OCI-LY3 (cell line): Measurements from ENCODE around the gene SMIM10L2A.

Experiments used
- H2AFZ ChIP-seq: fragments of 200-600, 300-600 bp; shearing (Covaris generic); 2 replicates; pipeline ENCODE4 v1.6.0; 2014; ENCODE audit warnings: antibody characterized with exemption, low read depth, low read length
- H3K27ac ChIP-seq: fragments of 200-600, 300-600 bp; sonication (generic); 2 replicates; pipeline ENCODE4 v1.5.1; 2014; ENCODE audit warnings: mild to moderate bottlenecking, low read length, moderate library complexity, mixed read lengths
- H3K27me3 ChIP-seq: fragments of 200-600, 300-600 bp; sonication (generic); 2 replicates; pipeline ENCODE4 v1.6.1; 2014; ENCODE audit warnings: low read depth, low read length, mixed read lengths
- H3K36me3 ChIP-seq: fragments of 200-600, 300-600 bp; sonication (generic); replicated peaks from 2 replicates; pipeline ENCODE3; 2014; ENCODE audit warnings: low read depth, low read length, mixed read lengths
- H3K4me1 ChIP-seq: fragments of 300-600, 200-600 bp; sonication (generic); 2 replicates; pipeline ENCODE4 v1.6.1; 2014; ENCODE audit warnings: low read length, mixed read lengths
- H3K4me2 ChIP-seq: fragments of 200-600, 300-600 bp; sonication (generic); 2 replicates; pipeline ENCODE4 v1.6.1; 2014; ENCODE audit warnings: low read length, mixed read lengths
- H3K4me3 ChIP-seq: fragments of 300-600, 200-600 bp; sonication (generic); 2 replicates; pipeline ENCODE4 v1.5.1; 2014; ENCODE audit warnings: antibody characterized with exemption, mild to moderate bottlenecking, low read length, moderate library complexity
- H3K79me2 ChIP-seq: fragments of 300-600, 200-600 bp; shearing (Covaris generic); 2 replicates; pipeline ENCODE4 v1.6.1; 2014; ENCODE audit warnings: mild to moderate bottlenecking, low read length, mixed read lengths
- H3K9ac ChIP-seq: fragments of 300-600, 200-600 bp; shearing (Covaris generic); 2 replicates; pipeline ENCODE4 v1.6.0; 2014; ENCODE audit warnings: mild to moderate bottlenecking, low read length, moderate library complexity
- H3K9me3 ChIP-seq: fragments of 200-600, 300-600 bp; shearing (Covaris generic); 2 replicates; pipeline ENCODE4 v1.6.1; 2014; ENCODE audit warnings: low read length, mixed read lengths; ENCODE audit not compliant: insufficient read depth
- H4K20me1 ChIP-seq: fragments of 200-600, 300-600 bp; sonication (generic); 2 replicates; pipeline ENCODE4 v1.6.1; 2016; ENCODE audit warnings: low read length, mixed read lengths; ENCODE audit not compliant: insufficient read depth
- EZH2phosphoT487 ChIP-seq: fragments of 200-600 bp; shearing (Covaris generic); IDR thresholded peaks from 2 replicates; pipeline ENCODE4 v1.6.1; 2018; ENCODE audit warnings: antibody characterized with exemption, mixed run types, low read depth
- TF ChIP-seq, protein P1 (sequence below): fragments of 200-600, 300-600 bp; sonication (generic); IDR thresholded peaks from 2 replicates; pipeline ENCODE4 v1.5.1; 2014; ENCODE audit warnings: antibody characterized with exemption, low read length, low read depth

Gene SMIM10L2A

DNA sequence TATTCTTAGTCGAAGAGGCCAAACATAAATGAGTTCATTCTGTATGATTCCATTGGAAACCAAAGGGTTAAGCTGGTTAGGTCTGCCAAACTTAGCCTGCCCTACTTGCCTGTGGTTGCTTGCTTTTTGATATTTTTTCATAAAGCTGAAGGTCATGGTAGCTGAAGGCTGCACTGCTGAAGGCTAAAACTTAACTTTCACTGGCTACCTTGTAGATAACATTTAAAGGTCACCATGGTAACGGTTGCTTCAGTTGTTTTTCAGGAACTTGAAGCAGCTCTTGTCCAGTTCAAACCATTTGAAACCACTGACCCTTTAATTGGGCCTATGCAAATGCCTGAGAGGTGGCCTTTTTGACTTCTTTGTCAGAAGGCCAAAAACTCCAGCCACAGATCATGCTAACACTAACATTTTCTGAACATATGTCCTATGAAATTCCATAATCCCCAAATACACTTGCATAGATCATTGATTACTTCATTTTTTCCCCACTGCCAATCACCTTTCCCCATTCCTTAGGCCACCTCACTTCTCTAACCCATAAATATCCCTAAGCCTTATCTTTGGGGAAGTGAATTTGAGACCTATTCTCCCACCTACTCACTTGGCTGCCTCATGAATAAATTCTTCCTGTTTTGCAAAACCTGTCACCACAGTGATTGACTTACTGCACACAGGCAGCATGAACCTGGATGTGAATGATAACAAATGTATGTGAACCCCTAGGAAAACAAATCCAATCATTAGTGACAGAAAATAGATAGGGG is 10.7 kb upstream of the SMIM10L2A start:
- Histone ChIP-seq H2AFZ (no peak overlapping the region), H3K4me2 (no peak overlapping the region)
- TF ChIP-seq, protein P1, sequence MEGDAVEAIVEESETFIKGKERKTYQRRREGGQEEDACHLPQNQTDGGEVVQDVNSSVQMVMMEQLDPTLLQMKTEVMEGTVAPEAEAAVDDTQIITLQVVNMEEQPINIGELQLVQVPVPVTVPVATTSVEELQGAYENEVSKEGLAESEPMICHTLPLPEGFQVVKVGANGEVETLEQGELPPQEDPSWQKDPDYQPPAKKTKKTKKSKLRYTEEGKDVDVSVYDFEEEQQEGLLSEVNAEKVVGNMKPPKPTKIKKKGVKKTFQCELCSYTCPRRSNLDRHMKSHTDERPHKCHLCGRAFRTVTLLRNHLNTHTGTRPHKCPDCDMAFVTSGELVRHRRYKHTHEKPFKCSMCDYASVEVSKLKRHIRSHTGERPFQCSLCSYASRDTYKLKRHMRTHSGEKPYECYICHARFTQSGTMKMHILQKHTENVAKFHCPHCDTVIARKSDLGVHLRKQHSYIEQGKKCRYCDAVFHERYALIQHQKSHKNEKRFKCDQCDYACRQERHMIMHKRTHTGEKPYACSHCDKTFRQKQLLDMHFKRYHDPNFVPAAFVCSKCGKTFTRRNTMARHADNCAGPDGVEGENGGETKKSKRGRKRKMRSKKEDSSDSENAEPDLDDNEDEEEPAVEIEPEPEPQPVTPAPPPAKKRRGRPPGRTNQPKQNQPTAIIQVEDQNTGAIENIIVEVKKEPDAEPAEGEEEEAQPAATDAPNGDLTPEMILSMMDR, result no peak
- TF ChIP-seq EZH2phosphoT487, result no peak

DNA sequence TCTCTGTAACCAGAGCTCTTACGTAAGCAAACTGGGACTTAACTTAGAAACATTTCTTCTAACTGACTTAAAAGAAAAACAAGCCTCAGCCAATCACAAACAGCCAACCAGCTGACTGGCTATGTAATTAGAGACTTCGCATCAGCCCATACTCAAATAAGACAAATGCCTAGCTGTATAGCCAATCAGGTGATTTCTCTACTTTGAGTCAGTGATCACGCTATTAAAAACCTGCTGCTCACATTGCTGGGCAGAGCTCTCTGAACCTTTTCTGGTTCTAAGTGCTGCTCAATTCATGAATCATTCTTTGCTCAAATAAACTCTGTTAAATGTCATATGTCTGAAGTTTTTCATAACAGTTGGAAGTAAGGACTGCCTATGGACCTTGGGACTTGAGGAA is 9.9 kb upstream of the SMIM10L2A start:
- Histone ChIP-seq H3K36me3 (no peaks in the 10 kb centered on the region), H3K4me1 (peaks cover 6% of the 10 kb centered on the region), H3K79me2 (no peaks in the 10 kb centered on the region), H4K20me1 (no peaks in the 10 kb centered on the region), H3K27me3 (no peaks in the 10 kb centered on the region), H3K4me3 (no peak overlapping the region), H3K4me2 (no peak overlapping the region), H3K9me3 (no peaks in the 10 kb centered on the region), H2AFZ (no peak overlapping the region), H3K9ac (no peak overlapping the region), H3K27ac (no peak overlapping the region)
- TF ChIP-seq EZH2phosphoT487, result no peak
- TF ChIP-seq, protein P1, result no peak

More for the DNA sequence above, 10.7 kb upstream of the SMIM10L2A start:
- Histone ChIP-seq H3K27ac (no peak overlapping the region), H3K9ac (no peak overlapping the region), H3K79me2 (no peaks in the 10 kb centered on the region), H3K27me3 (no peaks in the 10 kb centered on the region), H3K36me3 (no peaks in the 10 kb centered on the region), H3K9me3 (no peaks in the 10 kb centered on the region), H3K4me1 (peaks cover 6% of the 10 kb centered on the region), H4K20me1 (no peaks in the 10 kb centered on the region), H3K4me3 (no peak overlapping the region)

DNA sequence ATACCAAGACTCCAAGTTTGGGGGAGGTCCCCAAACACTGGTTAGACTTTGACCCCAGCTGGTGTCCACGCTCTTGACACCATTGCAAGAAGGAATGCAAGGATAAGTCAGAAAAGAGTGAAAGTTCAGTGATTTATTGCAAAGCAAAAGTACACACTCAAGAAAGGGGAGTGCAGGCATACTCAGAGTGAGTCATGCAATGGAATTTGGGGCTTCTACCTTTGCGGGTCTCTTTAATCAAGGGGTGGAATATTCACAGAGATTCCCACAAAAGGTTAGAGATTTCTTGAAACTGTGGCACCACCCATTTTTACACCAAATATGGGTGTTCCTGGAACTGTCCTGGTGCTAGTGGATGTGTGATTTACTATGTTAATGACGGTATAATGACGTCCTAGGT is 5.2 kb upstream of the SMIM10L2A start:
- H3K9me3 ChIP-seq, result no peaks in the 10 kb centered on the region
- TF ChIP-seq EZH2phosphoT487, result no peak
- TF ChIP-seq, protein P1, result no peak
- no peaks in the 10 kb centered on the region for H3K36me3 ChIP-seq
- H3K27me3 ChIP-seq, result no peaks in the 10 kb centered on the region
- H3K4me1 ChIP-seq, result no peaks in the 10 kb centered on the region
- no peak overlapping the region for H2AFZ ChIP-seq
- H4K20me1 ChIP-seq, result no peaks in the 10 kb centered on the region
- no peak overlapping the region for H3K9ac ChIP-seq
- H3K4me3 ChIP-seq, result no peak overlapping the region
- no peaks in the 10 kb centered on the region for H3K79me2 ChIP-seq
- no peak overlapping the region for H3K4me2 ChIP-seq
- no peak overlapping the region for H3K27ac ChIP-seq

DNA sequence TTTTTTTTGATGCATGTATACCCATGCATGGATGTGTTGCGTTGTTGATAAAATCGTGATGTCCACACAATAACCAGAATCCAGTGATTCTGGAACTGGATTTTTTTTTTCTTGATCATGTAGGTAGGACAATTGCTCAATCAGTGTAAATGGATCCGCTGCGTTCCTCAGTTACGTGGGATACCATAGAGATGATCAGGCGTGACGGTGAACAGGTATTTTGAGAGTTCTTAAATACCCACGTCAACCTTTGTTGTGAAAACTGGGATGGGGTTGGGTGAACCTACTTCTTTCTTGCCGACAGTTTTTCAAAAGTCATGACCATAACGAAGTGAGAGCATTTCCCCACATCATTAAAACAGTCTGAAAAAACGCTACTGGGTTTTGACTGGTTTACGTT is 913 bp upstream of the SMIM10L2A start:
- no peak for TF ChIP-seq EZH2phosphoT487
- no peak overlapping the region for H3K4me2 ChIP-seq
- no peak overlapping the region for H3K9ac ChIP-seq
- no peak overlapping the region for H2AFZ ChIP-seq
- no peaks in the 10 kb centered on the region for H3K79me2 ChIP-seq
- no peaks in the 10 kb centered on the region for H4K20me1 ChIP-seq
- H3K9me3 ChIP-seq, result no peaks in the 10 kb centered on the region
- no peak overlapping the region for H3K27ac ChIP-seq
- no peak overlapping the region for H3K4me3 ChIP-seq
- no peaks in the 10 kb centered on the region for H3K27me3 ChIP-seq
- H3K36me3 ChIP-seq, result no peaks in the 10 kb centered on the region
- H3K4me1 ChIP-seq, result no peaks in the 10 kb centered on the region
